Left ventricle myocardium inferior (tissue), 1 donor: Measurements from ENCODE around the gene MED31. TPM values are rescaled to one million over a fixed set of nuclear protein-coding genes. Genes with fewer than 3 reads are reported as not detected.

ENCODE experiments used
- DNase-seq: peaks from one replicate; pipeline ENCODE4 v3.0.0-alpha.2; 2020
- H3K27ac ChIP-seq: fragments of 200-600 bp; replicated peaks from 2 replicates; pipeline ENCODE4 v1.8.0; 2021
- H3K27me3 ChIP-seq: fragments of 200-600 bp; 2 replicates; pipeline ENCODE4 v1.8.0; 2021; ENCODE audit warnings: low read depth
- H3K36me3 ChIP-seq: fragments of 200-600 bp; 2 replicates; pipeline ENCODE4 v1.8.0; 2021
- H3K4me1 ChIP-seq: fragments of 200-600 bp; 2 replicates; pipeline ENCODE4 v1.8.0; 2021
- H3K4me3 ChIP-seq: fragments of 200-600 bp; 2 replicates; pipeline ENCODE4 v1.8.0; 2021; ENCODE audit warnings: mild to moderate bottlenecking, moderate library complexity
- H3K9me3 ChIP-seq: fragments of 200-600 bp; replicated peaks from 2 replicates; pipeline ENCODE4 v1.8.0; 2021
- CTCF ChIP-seq: fragments of 200-600 bp; IDR thresholded peaks from 2 replicates; pipeline ENCODE4 v1.8.0; 2021; ENCODE audit warnings: antibody characterized with exemption, mild to moderate bottlenecking, borderline replicate concordance
- intact Hi-C: fragments of 100-400 bp; cut with micrococcal nuclease; formaldehyde crosslinking; loops from one replicate; pipeline ENCODE4 v1.11.0; 2022
- total RNA-seq: library from RNA; stranded (reverse); fragmentation: NEBNext Ultra II Directional; extraction: Animal tissue kit (Norgen Biotek cat#: 25700); gene quantifications from one replicate; pipeline ENCODE4 v1.2.1, GENCODE V29; 2021
- donor health status: DM: no; HTN: yes; CAD: no; lungs with severe emphysema.

MED31 gene
- total RNA-seq, 1 donor from 2014 or later = 14.1 TPM

GRCh38 chr17:6630390-6630789 lies 21.0 kb downstream of the MED31 start:
- no peak for DNase-seq
- Histone ChIP-seq H3K4me3 (no peak overlapping the region), H3K9me3 (no peaks in the 10 kb centered on the region), H3K27ac (no peak overlapping the region), H3K4me1 (peaks cover 13% of the 10 kb centered on the region), H3K27me3 (no peaks in the 10 kb centered on the region), H3K36me3 (peaks cover 76% of the 10 kb centered on the region)
- intact Hi-C loops = no loop called here
- no peak for TF ChIP-seq CTCF

- no peaks in the 10 kb centered on the region for H3K27me3 ChIP-seq
- H3K36me3 ChIP-seq = peaks cover 72% of the 10 kb centered on the region
- intact Hi-C loops = no loop called here
- H3K9me3 ChIP-seq = no peaks in the 10 kb centered on the region
- H3K4me3 ChIP-seq = no peak overlapping the region
- H3K27ac ChIP-seq = no peak overlapping the region
- no peak for TF ChIP-seq CTCF
- DNase-seq = no peak
- peaks cover under 1% of the 10 kb centered on the region for H3K4me1 ChIP-seq
Observed at GRCh38 chr17:6627019-6627418, 24.4 kb downstream of the MED31 start.

GRCh38 chr17:6626616-6627015 lies 24.8 kb downstream of the MED31 start:
- H3K4me3 ChIP-seq = no peak overlapping the region
- no peaks in the 10 kb centered on the region for H3K9me3 ChIP-seq
- no peaks in the 10 kb centered on the region for H3K4me1 ChIP-seq
- H3K27ac ChIP-seq = no peak overlapping the region
- no peaks in the 10 kb centered on the region for H3K27me3 ChIP-seq
- intact Hi-C loops = no loop called here
- H3K36me3 ChIP-seq = peaks cover 76% of the 10 kb centered on the region
- no peak for TF ChIP-seq CTCF
- DNase-seq = no peak

- H3K4me1 ChIP-seq = no peaks in the 10 kb centered on the region
- no peak overlapping the region for H3K4me3 ChIP-seq
- no peaks in the 10 kb centered on the region for H3K27me3 ChIP-seq
- peaks cover 80% of the 10 kb centered on the region for H3K36me3 ChIP-seq
- intact Hi-C loops = no loop called here
- no peak for TF ChIP-seq CTCF
- H3K9me3 ChIP-seq = no peaks in the 10 kb centered on the region
- no peak for DNase-seq
- H3K27ac ChIP-seq = no peak overlapping the region
Observed at GRCh38 chr17:6623941-6624340, 27.5 kb downstream of the MED31 start.

GRCh38 chr17:6611231-6611630 lies 40.2 kb downstream of the MED31 start:
- Histone ChIP-seq H3K4me3 (no peak overlapping the region), H3K27ac (no peak overlapping the region), H3K9me3 (no peaks in the 10 kb centered on the region), H3K27me3 (no peaks in the 10 kb centered on the region), H3K4me1 (no peaks in the 10 kb centered on the region), H3K36me3 (peaks cover 79% of the 10 kb centered on the region)
- TF ChIP-seq CTCF = no peak
- DNase-seq = no peak
- intact Hi-C loops = no loop called here

GRCh38 chr17:6610011-6610410 lies 41.4 kb downstream of the MED31 start:
- H3K36me3 ChIP-seq = peaks cover 80% of the 10 kb centered on the region
- intact Hi-C loops = no loop called here
- no peak overlapping the region for H3K4me3 ChIP-seq
- no peaks in the 10 kb centered on the region for H3K4me1 ChIP-seq
- H3K27ac ChIP-seq = no peak overlapping the region
- DNase-seq = no peak
- no peaks in the 10 kb centered on the region for H3K9me3 ChIP-seq
- no peak for TF ChIP-seq CTCF
- H3K27me3 ChIP-seq = no peaks in the 10 kb centered on the region
